IMR-90 (cell line): ENCODE data around the gene NEXN. TPM values are rescaled to one million over a fixed set of nuclear protein-coding genes. Genes with fewer than 3 reads are reported as not detected.

Experiments
- ATAC-seq: fragments of 200-7000 bp; cut with Tn5 transposase; 2 replicates; pipeline ENCODE4 v1.9.1; 2020; ENCODE audit warnings: low read depth, mild to moderate bottlenecking, moderate library complexity
- BruUV-seq: library from RNA; stranded (reverse); fragments of 400-500 nt; replicated peaks from 2 replicates; lab custom pipeline; 2021; lab: Mats Ljungman, UMichigan
- CTCF ChIA-PET: fragments of 300-600 bp; formaldehyde crosslinking; extraction: SDS; loops from one replicate; lab custom pipeline; 2021; ENCODE audit warnings: antibody characterized with exemption; lab: Yijun Ruan, JAX
- POLR2A ChIA-PET: fragments of 300-600 bp; sonication (Branson Sonifier 250); formaldehyde crosslinking; loops from one replicate; lab custom pipeline; 2022; ENCODE audit warnings: antibody characterized with exemption; ENCODE audit not compliant: unreplicated experiment; lab: Charles Lee
- DNase-seq: peaks from one replicate; pipeline ENCODE4 v3.0.0; 2013
- H2AFZ ChIP-seq: replicated peaks from 2 replicates; pipeline ENCODE3; 2013; ENCODE audit warnings: low read length, mild to moderate bottlenecking; ENCODE audit not compliant: poor library complexity
- H2AK5ac ChIP-seq: 2 replicates; pipeline ENCODE4 v1.6.1; 2013; ENCODE audit warnings: low read depth, low read length, inconsistent platforms
- H2AK9ac ChIP-seq: replicated peaks from 2 replicates; pipeline ENCODE3; 2013; ENCODE audit warnings: mild to moderate bottlenecking, low read depth, low read length, moderate library complexity; ENCODE audit not compliant: poor library complexity
- H2BK120ac ChIP-seq: 2 replicates; pipeline ENCODE4 v1.6.1; 2013; ENCODE audit warnings: low read depth, low read length, inconsistent platforms
- H2BK15ac ChIP-seq: 3 replicates; pipeline ENCODE4 v1.6.1; 2013; ENCODE audit warnings: low read depth, low read length, inconsistent platforms
- H2BK20ac ChIP-seq: 2 replicates; pipeline ENCODE4 v1.6.1; 2013; ENCODE audit warnings: low read depth, mild to moderate bottlenecking, inconsistent platforms, low read length, moderate library complexity
- H2BK5ac ChIP-seq: 2 replicates; pipeline ENCODE4 v1.6.1; 2013; ENCODE audit warnings: mild to moderate bottlenecking, low read depth, low read length, inconsistent platforms; ENCODE audit not compliant: poor library complexity, severe bottlenecking
- H3K14ac ChIP-seq: replicated peaks from 2 replicates; pipeline ENCODE4 v1.6.1; 2013; ENCODE audit warnings: low read depth, low read length, inconsistent platforms
- H3K18ac ChIP-seq: 2 replicates; pipeline ENCODE4 v1.6.1; 2013; ENCODE audit warnings: low read depth, low read length, control low read depth
- H3K23ac ChIP-seq: 2 replicates; pipeline ENCODE4 v1.6.1; 2013; ENCODE audit warnings: low read depth, low read length, inconsistent platforms
- H3K27ac ChIP-seq: 2 replicates; pipeline ENCODE4 v1.5.1; 2013; ENCODE audit warnings: mild to moderate bottlenecking, control low read depth, low read length; ENCODE audit not compliant: insufficient read depth
- H3K27me3 ChIP-seq: 2 replicates; pipeline ENCODE4 v1.6.1; 2013; ENCODE audit warnings: low read length; ENCODE audit not compliant: control insufficient read depth, insufficient read depth
- H3K36me3 ChIP-seq: 2 replicates; pipeline ENCODE4 v1.6.1; 2013; ENCODE audit warnings: low read length, mixed read lengths; ENCODE audit not compliant: control insufficient read depth, insufficient read depth
- H3K4ac ChIP-seq: 2 replicates; pipeline ENCODE4 v1.6.1; 2013; ENCODE audit warnings: low read depth, low read length, inconsistent platforms
- H3K4me1 ChIP-seq: 2 replicates; pipeline ENCODE4 v1.6.1; 2013; ENCODE audit warnings: low read length, mixed read lengths; ENCODE audit not compliant: control insufficient read depth, insufficient read depth
- H3K4me2 ChIP-seq: 2 replicates; pipeline ENCODE4 v1.6.1; 2013; ENCODE audit warnings: low read depth, mild to moderate bottlenecking, control low read depth, low read length, moderate library complexity
- H3K4me3 ChIP-seq: 2 replicates; pipeline ENCODE4 v1.5.1; 2013; ENCODE audit warnings: low read depth, mild to moderate bottlenecking, control low read depth, low read length, moderate library complexity; ENCODE audit not compliant: insufficient read depth
- H3K56ac ChIP-seq: 2 replicates; pipeline ENCODE4 v1.6.1; 2013; ENCODE audit warnings: low read length, inconsistent platforms; ENCODE audit not compliant: insufficient read depth; ENCODE audit errors: extremely low read depth
- H3K79me1 ChIP-seq, 2 experiments: 2 replicates each; pipeline ENCODE4 v1.6.1; 2013; ENCODE audit warnings: low read length in 2 of 2, inconsistent platforms in 1 of 2, low read depth in 1 of 2
- H3K9ac ChIP-seq: 2 replicates; pipeline ENCODE4 v1.6.1; 2013; ENCODE audit warnings: low read depth, low read length, control low read depth
- H3K9me1 ChIP-seq: 2 replicates; pipeline ENCODE4 v1.6.1; 2013; ENCODE audit warnings: low read length, inconsistent platforms; ENCODE audit not compliant: insufficient read depth
- H3K9me3 ChIP-seq: 2 replicates; pipeline ENCODE4 v1.6.1; 2013; ENCODE audit warnings: low read length; ENCODE audit not compliant: control insufficient read depth, insufficient read depth
- H4K20me1 ChIP-seq: 2 replicates; pipeline ENCODE4 v1.6.1; 2013; ENCODE audit warnings: low read length, inconsistent platforms; ENCODE audit not compliant: insufficient read depth
- H4K5ac ChIP-seq: 2 replicates; pipeline ENCODE4 v1.6.1; 2013; ENCODE audit warnings: mild to moderate bottlenecking, low read depth, low read length, control low read depth
- H4K8ac ChIP-seq, 2 experiments: 2 replicates each; pipeline ENCODE4 v1.6.1; 2013; ENCODE audit warnings: low read depth in 2 of 2, low read length in 2 of 2, control low read depth in 1 of 2, inconsistent platforms in 1 of 2
- H4K91ac ChIP-seq: 2 replicates; pipeline ENCODE4 v1.6.1; 2013; ENCODE audit warnings: low read depth, low read length, inconsistent platforms; ENCODE audit not compliant: insufficient read depth
- BHLHE40 ChIP-seq: fragments of 150-350 bp; IDR thresholded peaks from 2 replicates; pipeline ENCODE4 v1.6.1; 2016; ENCODE audit warnings: mild to moderate bottlenecking, low read depth, low read length
- CHD1 ChIP-seq: IDR thresholded peaks from 2 replicates; pipeline ENCODE4 v1.6.1; 2012; ENCODE audit warnings: low read depth, low read length, improper control_type of control experiment
- FOS ChIP-seq: fragments of 150-350 bp; IDR thresholded peaks from 2 replicates; pipeline ENCODE4 v1.6.1; 2016; ENCODE audit warnings: low read depth, low read length
- MAZ ChIP-seq: IDR thresholded peaks from 2 replicates; pipeline ENCODE4 v1.6.1; 2012; ENCODE audit warnings: low read depth, mild to moderate bottlenecking, low read length, improper control_type of control experiment, moderate library complexity, borderline replicate concordance
- MXI1 ChIP-seq: IDR thresholded peaks from 2 replicates; pipeline ENCODE4 v1.6.1; 2012; ENCODE audit warnings: low read depth, mild to moderate bottlenecking, low read length, moderate library complexity, borderline replicate concordance
- USF2 ChIP-seq: fragments of 150-350 bp; IDR thresholded peaks from 2 replicates; pipeline ENCODE4 v1.6.1; 2017; ENCODE audit warnings: mild to moderate bottlenecking, antibody characterized with exemption, low read length, low read depth
- WGBS, 2 experiments: methylation state at CpG; one replicate each; pipeline versions ENCODE4 v1.1.5 to v1.1.7; 2013; ENCODE audit warnings: missing lambda C conversion rate in 2 of 2; ENCODE audit not compliant: insufficient read length in 1 of 2; ENCODE audit errors: extremely low coverage in 2 of 2; 5-methylcytosine and 5-hydroxymethylcytosine counted together
- dilution Hi-C: fragments of 300-500 bp; cut with HindIII; formaldehyde crosslinking; loops from one replicate; pipeline ENCODE4 v1.14.3; 2018; ENCODE audit warnings: low sequenced_read_pairs; ENCODE audit not compliant: unreplicated experiment
- in situ Hi-C: fragments of 300-500 bp; cut with MboI; formaldehyde crosslinking; loops from 3 replicates; pipeline ENCODE4 v1.14.3; 2019; ENCODE audit warnings: low sequenced_read_pairs, inconsistent platforms, mixed read lengths
- intact Hi-C: fragments of 100-400 bp; cut with micrococcal nuclease; formaldehyde crosslinking; loops from 2 replicates; pipeline ENCODE4 v1.10.0; 2022
- polyA plus RNA-seq, 3 experiments: library from polyadenylated mRNA; depleted of rRNA; stranded (reverse); fragments of >200 nt; gene quantifications; 2 replicates each; pipeline ENCODE4 v1.2.3, GENCODE V29; 2012; ENCODE audit warnings: low replicate concordance in 1 of 3
- total RNA-seq: library from RNA; depleted of rRNA; stranded (reverse); fragments of >200 nt; gene quantifications from 2 replicates; pipeline ENCODE4 v1.2.3, GENCODE V29; 2012
- TF ChIP-seq, protein P1 (sequence below): conservative IDR thresholded peaks from 2 replicates; pipeline ENCODE4 v1.5.1; 2012; ENCODE audit warnings: mild to moderate bottlenecking, low read depth, low read length, improper control_type of control experiment

The NEXN gene
- total and polyA plus RNA-seq, 2 of the 4 experiments (the other 2 are of a cell fraction), result 5.2 to 16.1 TPM

- no peak for TF ChIP-seq USF2
Observed at GRCh38 chr1:77976433-77977076, 88.1 kb downstream of the NEXN start (continued).

DNA sequence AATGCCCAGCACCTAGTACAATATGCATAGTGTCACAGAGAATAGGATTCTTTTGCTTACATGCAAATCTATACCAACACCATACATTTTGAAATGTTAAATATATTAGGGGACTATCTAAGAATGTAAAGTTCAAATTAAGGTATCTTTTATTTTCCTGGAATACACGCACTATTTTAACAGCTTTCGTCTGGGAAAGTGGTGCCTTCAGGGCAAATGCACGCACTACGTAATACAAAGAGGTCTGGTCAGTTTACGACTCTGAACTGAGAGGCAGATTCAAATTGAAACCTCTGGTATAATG lies 89.5 kb downstream of the NEXN start:
- ChIA-PET CTCF (interaction anchor here (0.9 to 1.4 kb wide), 2 partner anchors 11 to 49 kb away, joined by 3 read pairs; no protein-coding TSS in a partner anchor), POLR2A (interaction anchor here (0.5 kb wide), 1 partner anchor 45 kb away, joined by 6 read pairs; no protein-coding TSS in a partner anchor)
- Histone ChIP-seq H3K4ac (no peak overlapping the region), H3K23ac (peak overlapping the region; percentile 47; the same call in 1 of the 2 replicates), H4K91ac (no peak overlapping the region), H4K5ac (no peak overlapping the region), H3K18ac (no peak overlapping the region), H3K56ac (0 out of 2 replicates have a peak overlapping the region, but pooled peaks have one; percentile 97), H3K9ac (peak overlapping the region; percentile 96), H3K4me1 (0 out of 2 replicates have a peak, but pooled peaks cover 2% of the 10 kb centered on the region), H3K27me3 (no peaks in the 10 kb centered on the region), H2BK15ac (no peak overlapping the region), H3K9me3 (no peaks in the 10 kb centered on the region), H2AK9ac (peak overlapping the region; percentile 98), H2BK5ac (peak overlapping the region; percentile 88), H3K4me3 (peak overlapping the region; percentile 62), H3K4me2 (peak overlapping the region; percentile 51), H3K36me3 (peaks cover 8% of the 10 kb centered on the region), H2BK20ac (no peak overlapping the region), H4K20me1 (peaks cover 50% of the 10 kb centered on the region), H4K8ac (no peak overlapping the region; a peak in 1 of 4 replicates), H2AFZ (no peak overlapping the region), H3K14ac (peak overlapping the region; percentile 99), H2AK5ac (no peak overlapping the region), H3K79me1 (peaks cover 0 to 12% of the 10 kb centered on the region in 2 experiments; a peak in 2 of 4 replicates), H3K9me1 (peaks cover 2% of the 10 kb centered on the region; the same call in 1 of the 2 replicates), H3K27ac (peak overlapping the region; percentile 92; the same call in 1 of the 2 replicates), H2BK120ac (no peak overlapping the region)
- intact Hi-C loops, result no loop called here
- in situ Hi-C loops, result loop anchor here (10.0 kb wide), 1 partner anchor 137 kb away; no protein-coding TSS in a partner anchor
- TF ChIP-seq FOS, result no peak
- TF ChIP-seq, protein P1, sequence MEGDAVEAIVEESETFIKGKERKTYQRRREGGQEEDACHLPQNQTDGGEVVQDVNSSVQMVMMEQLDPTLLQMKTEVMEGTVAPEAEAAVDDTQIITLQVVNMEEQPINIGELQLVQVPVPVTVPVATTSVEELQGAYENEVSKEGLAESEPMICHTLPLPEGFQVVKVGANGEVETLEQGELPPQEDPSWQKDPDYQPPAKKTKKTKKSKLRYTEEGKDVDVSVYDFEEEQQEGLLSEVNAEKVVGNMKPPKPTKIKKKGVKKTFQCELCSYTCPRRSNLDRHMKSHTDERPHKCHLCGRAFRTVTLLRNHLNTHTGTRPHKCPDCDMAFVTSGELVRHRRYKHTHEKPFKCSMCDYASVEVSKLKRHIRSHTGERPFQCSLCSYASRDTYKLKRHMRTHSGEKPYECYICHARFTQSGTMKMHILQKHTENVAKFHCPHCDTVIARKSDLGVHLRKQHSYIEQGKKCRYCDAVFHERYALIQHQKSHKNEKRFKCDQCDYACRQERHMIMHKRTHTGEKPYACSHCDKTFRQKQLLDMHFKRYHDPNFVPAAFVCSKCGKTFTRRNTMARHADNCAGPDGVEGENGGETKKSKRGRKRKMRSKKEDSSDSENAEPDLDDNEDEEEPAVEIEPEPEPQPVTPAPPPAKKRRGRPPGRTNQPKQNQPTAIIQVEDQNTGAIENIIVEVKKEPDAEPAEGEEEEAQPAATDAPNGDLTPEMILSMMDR, result no peak
- no peak for TF ChIP-seq MXI1
- TF ChIP-seq MAZ, result no peak
- no peak for TF ChIP-seq BHLHE40
- no peak for TF ChIP-seq CHD1
- no TSS peak for BruUV-seq
- dilution Hi-C loops, result no loop called here
- ATAC-seq (no peak), DNase-seq (no peak)
- WGBS, 2 experiments, result no CpG with 5 or more reads among the region's 5 CpGs
